ENCODE results near the gene ABTB1.

The ABTB1 gene

GRCh38 chr3:127688416-127689265 is 15.9 kb downstream of the ABTB1 start:
- peak; percentile 54 for DNase-seq

DNA sequence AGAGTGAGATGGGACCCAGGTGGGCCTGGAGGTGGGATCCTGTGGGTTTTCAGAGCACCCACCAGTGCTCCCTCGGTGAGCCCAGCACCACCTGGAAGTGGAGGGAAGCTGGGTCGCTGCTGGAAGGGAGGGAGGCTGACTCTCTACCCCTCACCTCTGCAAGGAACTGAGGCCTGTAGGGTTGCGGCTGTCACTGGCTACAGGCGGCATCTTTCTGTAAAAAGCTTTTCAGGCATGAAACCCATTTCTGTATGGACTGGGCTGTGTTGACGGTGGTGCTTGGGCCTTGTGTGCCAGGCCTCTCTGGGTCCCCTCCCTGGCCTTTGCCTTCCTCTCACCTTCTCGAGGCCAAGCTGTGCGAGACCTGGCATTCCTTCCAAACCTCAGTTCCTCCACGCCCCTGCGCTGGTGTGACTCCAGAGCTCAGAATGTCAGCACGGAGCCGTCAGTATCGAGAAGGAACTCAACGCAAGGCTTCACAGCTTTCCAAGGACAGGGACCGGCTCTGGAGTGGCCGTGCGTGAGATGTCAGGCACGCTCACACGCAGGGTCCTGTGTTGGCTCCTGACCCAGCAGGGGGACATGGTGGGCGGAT is 16.6 kb downstream of the ABTB1 start:
- DNase-seq: peak; percentile 43

DNA sequence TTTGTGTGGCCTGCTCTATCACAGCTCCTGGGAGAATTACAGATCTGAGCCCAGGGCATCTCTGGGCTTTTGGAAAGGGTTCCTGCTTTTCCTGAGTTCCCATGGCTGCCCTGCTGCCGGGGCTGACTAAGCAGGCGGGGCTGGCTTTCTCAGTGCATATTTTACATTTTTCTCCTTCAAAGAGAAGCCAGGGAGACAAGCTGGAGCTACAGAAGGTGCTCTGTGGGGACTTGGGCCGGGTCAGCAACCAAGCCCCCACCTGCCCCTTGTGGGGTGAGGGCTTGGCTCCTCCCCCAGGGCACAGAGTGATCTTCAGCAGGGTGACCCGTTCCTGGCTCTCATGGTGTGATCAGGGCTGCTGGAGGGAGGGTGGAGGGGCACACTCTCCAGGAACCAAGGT is 17.4 kb downstream of the ABTB1 start:
- DNase-seq: no peak

GRCh38 chr3:127690823-127691452 is 18.2 kb downstream of the ABTB1 start:
- DNase-seq: no peak

- no peak for DNase-seq
Measured at GRCh38 chr3:127691489-127691888, 18.7 kb downstream of the ABTB1 start.

DNA sequence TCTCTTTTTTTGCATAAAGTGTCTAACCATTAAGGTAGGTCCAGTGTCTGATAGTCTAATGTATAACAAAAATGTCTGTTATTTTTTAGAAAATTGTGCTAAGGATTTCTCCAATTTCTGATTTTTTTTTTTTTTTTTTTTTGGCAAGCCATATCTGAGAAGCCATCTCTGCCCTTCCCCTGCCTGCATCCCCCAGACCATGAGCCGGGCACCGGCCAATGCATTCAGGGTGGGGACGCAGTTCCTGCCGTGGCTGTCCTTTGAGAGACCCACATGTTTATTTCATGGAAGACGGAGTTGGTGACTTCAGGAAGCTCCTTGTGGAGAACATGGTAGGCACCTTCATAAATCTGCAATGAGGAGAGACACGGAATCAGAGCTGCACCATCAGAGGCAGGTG is 19.2 kb downstream of the ABTB1 start:
- DNase-seq: no peak

- DNase-seq: no peak
Measured at GRCh38 chr3:127692501-127693335, 20.0 kb downstream of the ABTB1 start.

GRCh38 chr3:127693336-127693843 is 20.6 kb downstream of the ABTB1 start:
- no peak for DNase-seq

- DNase-seq: peak; percentile 77
Measured at GRCh38 chr3:127694467-127695215, 21.9 kb downstream of the ABTB1 start.

DNA sequence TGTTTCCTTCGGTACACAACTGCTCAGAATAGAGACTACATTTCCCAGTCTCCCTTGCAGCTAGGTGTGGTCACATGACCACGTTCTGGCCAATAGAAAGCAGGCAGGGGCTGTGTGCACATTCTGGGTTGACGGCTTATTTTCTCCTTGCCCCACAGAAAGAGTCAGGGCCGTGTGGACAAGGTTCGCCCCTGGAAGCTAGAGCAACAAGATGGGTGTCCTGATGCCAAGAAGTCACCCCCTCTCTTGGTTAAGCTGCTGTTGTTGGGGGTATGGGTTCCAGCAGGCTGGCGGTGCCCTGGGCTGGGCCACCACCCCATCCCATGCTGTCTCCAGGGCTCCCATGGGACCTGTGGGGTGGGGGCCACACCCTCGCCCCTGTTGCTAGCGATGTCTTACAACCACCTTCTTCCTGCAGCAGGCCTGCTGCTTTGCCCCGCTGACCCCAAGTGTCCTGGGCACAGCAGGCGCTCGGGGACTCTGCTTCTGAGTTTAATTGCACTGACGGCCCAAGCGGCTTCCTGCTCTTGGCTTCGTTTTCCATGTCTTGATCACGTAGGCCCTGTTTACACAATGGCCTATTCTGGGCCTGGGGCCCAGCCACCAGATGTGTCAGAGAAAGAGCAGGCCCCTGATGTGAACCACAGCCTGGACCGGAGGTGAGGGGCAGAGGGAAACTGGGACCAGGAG is 24.9 kb downstream of the ABTB1 start:
- peak; percentile 70 for DNase-seq

DNA sequence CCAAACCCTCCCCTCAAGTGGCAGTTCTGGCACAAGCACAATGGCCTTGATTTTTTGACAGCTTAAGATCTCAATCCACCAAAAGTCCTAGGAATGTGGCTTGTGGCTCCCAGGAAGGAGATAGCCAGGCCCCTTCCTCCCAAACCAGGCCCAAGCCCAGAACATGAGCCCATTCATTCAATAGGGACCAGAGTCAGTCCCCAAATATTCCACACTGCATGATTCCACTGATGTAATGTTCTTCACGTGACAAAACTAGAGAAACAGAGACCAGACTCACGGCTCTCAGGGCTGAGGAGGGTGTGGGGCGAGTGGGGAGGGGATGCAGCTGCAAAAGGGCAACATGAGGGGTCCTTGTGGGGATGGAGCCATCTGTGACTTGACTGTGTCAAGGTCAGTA is 25.5 kb downstream of the ABTB1 start:
- no peak for DNase-seq

GRCh38 chr3:127698691-127699415 is 26.1 kb downstream of the ABTB1 start:
- no peak for DNase-seq

GRCh38 chr3:127699416-127700300 is 26.9 kb downstream of the ABTB1 start:
- DNase-seq: no peak

GRCh38 chr3:127700406-127700805 is 27.7 kb downstream of the ABTB1 start:
- no peak for DNase-seq

GRCh38 chr3:127701280-127701911 is 28.6 kb downstream of the ABTB1 start:
- no peak for DNase-seq

GRCh38 chr3:127702151-127702578 is 29.4 kb downstream of the ABTB1 start:
- peak; percentile 33 for DNase-seq

- DNase-seq: peak; percentile 14
Measured at GRCh38 chr3:127704840-127705239, 32.1 kb downstream of the ABTB1 start.

GRCh38 chr3:127706312-127706711 is 33.6 kb downstream of the ABTB1 start:
- DNase-seq: peak; percentile 36

GRCh38 chr3:127706785-127707351 is 34.1 kb downstream of the ABTB1 start:
- peak; percentile 56 for DNase-seq
